Skeletal muscle tissue (tissue), 4 donors: Measurements from ENCODE around the gene PDS5B. TPM values are rescaled to one million over a fixed set of nuclear protein-coding genes. Genes with fewer than 3 reads are reported as not detected.
"Not testable (repeated sequence)": the region's sequence is repeated elsewhere in the genome, so short reads cannot be mapped to it uniquely, and the experiment has no call there.

Source experiments
- H3K27ac ChIP-seq: one replicate; pipeline ENCODE4 v1.7.0; 2013; ENCODE audit warnings: mild to moderate bottlenecking, low read depth, low read length, inconsistent platforms
- H3K27me3 ChIP-seq, 3 donors: one replicate each; pipeline ENCODE4 v1.7.0; 2013; ENCODE audit warnings: low read length in 3 of 3; ENCODE audit not compliant: control insufficient read depth in 3 of 3, insufficient read depth in 3 of 3
- H3K36me3 ChIP-seq, 3 donors: one replicate each; pipeline ENCODE4 v1.7.0; 2013; ENCODE audit warnings: low read length in 3 of 3; ENCODE audit not compliant: control insufficient read depth in 3 of 3, insufficient read depth in 3 of 3
- H3K4me1 ChIP-seq, 3 donors: one replicate each; pipeline ENCODE4 v1.7.0; 2013; ENCODE audit warnings: low read length in 3 of 3, mild to moderate bottlenecking in 3 of 3; ENCODE audit not compliant: control insufficient read depth in 3 of 3, insufficient read depth in 3 of 3
- H3K4me3 ChIP-seq, 3 donors: one replicate each; pipeline ENCODE4 v1.7.0; 2013; ENCODE audit warnings: low read length in 3 of 3
- H3K9ac ChIP-seq, 3 donors: one replicate each; pipeline ENCODE4 v1.7.0; 2013; ENCODE audit warnings: low read length in 3 of 3, mild to moderate bottlenecking in 3 of 3, moderate library complexity in 2 of 3, low read depth in 1 of 3
- H3K9me3 ChIP-seq, 3 donors: one replicate each; pipeline ENCODE4 v1.7.0; 2013; ENCODE audit warnings: low read length in 3 of 3; ENCODE audit not compliant: control insufficient read depth in 3 of 3
- total RNA-seq: library from RNA; depleted of rRNA; stranded (reverse); fragments of >200 nt; gene quantifications from one replicate; pipeline ENCODE4 v1.2.3, GENCODE V29; 2014
- donor health status: Osteomylitis.

Gene PDS5B
- total RNA-seq, 1 donor from 2014 or later = 58.5 TPM

DNA sequence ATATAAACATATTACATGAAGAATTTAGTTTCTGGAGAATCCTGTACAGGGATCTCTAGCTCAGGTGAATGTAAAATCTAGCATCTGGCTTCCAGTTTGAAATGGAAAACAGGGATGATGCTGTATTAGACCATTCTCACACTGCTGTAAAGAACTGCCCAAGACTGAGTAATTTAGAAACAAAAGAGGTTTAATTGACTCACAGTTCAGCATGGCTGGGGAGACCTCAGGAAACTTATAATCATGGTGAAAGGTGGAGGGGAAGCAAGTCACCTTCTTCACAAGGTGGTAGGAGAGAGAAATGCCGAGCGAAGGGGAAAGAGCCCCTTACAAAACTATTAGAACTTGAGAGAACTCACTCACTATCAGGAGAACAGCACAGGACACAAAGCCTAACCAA is 30.6 kb upstream of the PDS5B start:
- H3K36me3 ChIP-seq = no peaks in the 10 kb centered on the region
- no peaks in the 10 kb centered on the region for H3K27me3 ChIP-seq
- H3K9me3 ChIP-seq = no peaks in the 10 kb centered on the region
- H3K9ac ChIP-seq = no peak overlapping the region
- no peak overlapping the region for H3K27ac ChIP-seq
- no peaks in the 10 kb centered on the region for H3K4me1 ChIP-seq
- no peak overlapping the region for H3K4me3 ChIP-seq

DNA sequence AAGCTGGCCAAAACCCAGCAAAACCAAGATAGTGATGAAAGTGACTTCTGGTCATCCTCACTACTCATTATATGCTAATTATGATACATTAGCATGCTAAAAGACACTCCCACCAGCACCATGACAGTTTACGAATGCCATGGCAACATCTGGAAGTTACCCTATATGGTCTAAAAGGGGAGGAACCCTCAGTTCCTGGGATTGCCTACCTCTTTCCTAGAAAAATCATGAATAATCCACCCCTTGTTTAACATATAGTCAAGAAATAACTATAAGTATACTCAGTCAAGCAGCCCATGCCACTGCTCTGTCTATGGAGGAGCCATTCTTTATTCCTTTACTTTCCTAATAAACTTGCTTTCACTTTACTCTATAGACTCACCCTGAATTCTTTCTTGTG is 25.4 kb upstream of the PDS5B start:
- H3K4me1 ChIP-seq, H3K27me3 ChIP-seq, H3K27ac ChIP-seq, H3K9ac ChIP-seq, H3K9me3 ChIP-seq, H3K36me3 ChIP-seq, H3K4me3 ChIP-seq: not testable (repeated sequence)

DNA sequence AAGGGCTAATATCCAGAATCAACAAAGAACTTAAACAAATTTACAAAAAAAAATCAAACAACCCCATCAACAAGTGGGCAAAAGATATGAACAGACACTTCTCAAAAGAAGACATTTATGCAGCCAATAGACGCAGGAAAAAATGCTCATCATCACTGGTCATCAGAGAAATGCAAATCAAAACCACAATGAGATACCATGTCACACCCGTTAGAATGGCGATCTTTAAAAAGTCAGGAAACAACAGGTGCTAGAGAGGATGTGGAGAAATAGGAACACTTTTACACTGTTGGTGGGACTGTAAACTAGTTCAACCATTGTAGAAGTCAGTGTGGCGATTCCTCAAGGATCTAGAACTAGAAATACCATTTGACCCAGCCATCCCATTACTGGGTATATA is 10.6 kb upstream of the PDS5B start:
- H3K36me3 ChIP-seq, H3K4me3 ChIP-seq, H3K27ac ChIP-seq, H3K4me1 ChIP-seq, H3K9ac ChIP-seq, H3K27me3 ChIP-seq, H3K9me3 ChIP-seq: not testable (repeated sequence)

DNA sequence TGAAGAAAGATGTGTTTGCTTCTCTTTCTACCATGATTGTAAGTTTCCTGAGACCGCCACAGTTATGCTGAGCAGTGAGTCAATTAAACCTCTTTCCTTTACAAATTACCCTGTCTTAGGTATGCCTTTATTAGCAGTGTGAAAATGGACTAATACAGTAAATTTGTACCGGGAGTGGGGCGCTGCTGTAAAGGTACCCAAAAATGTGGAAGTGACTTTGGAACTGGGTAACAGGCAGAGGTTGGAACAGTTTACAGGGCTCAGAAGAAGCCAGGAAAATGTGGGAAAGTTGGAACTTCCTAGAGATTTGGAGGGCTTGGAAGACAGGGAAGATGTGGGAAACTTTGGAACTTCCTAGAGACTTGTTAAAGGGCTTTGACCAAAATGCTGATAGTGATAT is 9.2 kb upstream of the PDS5B start:
- Histone ChIP-seq H3K4me3 (no peak overlapping the region), H3K9me3 (no peaks in the 10 kb centered on the region), H3K4me1 (no peaks in the 10 kb centered on the region), H3K27ac (no peak overlapping the region), H3K9ac (no peak overlapping the region), H3K36me3 (no peaks in the 10 kb centered on the region), H3K27me3 (no peaks in the 10 kb centered on the region)

DNA sequence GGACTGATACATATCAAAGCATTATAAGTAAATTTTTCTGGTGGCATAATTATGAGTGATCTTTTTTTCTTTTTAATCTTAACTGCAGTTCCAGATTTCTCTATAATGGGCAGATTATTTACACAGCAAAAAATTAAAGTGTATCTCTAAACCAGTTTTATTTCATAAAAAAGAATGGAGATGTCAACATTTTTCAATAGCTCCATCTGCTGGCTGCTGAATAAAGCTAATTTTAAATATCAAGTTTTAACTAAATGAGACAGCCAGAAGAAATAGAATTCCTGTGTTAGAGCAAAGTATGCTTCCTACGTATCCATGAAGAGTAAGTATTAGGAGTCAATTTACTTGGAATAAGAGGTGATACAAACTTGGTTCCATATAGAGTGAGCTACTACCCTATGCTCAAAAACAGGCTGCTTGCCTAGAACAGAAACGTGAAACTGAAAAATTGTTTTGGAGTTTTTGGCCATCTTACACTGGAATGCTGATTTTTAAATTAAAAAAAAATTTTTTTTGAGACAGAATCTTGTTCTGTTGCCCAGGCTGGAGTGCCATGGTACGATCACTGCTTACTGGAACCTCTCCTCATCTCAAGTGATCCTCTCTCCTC is 5.0 kb upstream of the PDS5B start:
- Histone ChIP-seq H3K36me3 (no peaks in the 10 kb centered on the region), H3K4me3 (no peak overlapping the region), H3K27me3 (no peaks in the 10 kb centered on the region), H3K9me3 (no peaks in the 10 kb centered on the region), H3K9ac (peak overlapping the region in 2 of 3 donors; percentile 25 to 33), H3K4me1 (peaks cover 3 to 5% (median 3%) of the 10 kb centered on the region in 3 donors), H3K27ac (no peak overlapping the region)

DNA sequence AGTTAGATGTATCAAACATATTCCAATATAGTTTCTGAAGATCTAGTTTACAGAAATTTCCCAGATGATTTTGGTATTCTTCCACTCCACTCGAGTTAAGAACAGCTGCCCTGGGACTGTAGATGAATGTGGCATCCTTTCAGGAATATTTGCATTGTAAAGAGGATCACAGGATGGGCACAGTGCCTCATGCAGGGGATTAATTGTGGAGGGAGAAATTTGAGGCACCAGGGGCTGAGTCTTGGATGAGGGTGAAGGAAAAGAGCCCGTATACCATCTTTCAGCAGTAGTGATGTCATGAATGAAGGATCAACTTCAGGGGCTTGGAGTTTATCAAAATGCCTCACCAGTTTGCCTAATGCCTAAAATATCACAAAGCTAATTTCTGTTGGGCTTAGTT is 4.0 kb upstream of the PDS5B start:
- no peaks in the 10 kb centered on the region for H3K36me3 ChIP-seq
- no peaks in the 10 kb centered on the region for H3K9me3 ChIP-seq
- no peaks in the 10 kb centered on the region for H3K27me3 ChIP-seq
- peaks cover 3 to 5% (median 3%) of the 10 kb centered on the region in 3 donors for H3K4me1 ChIP-seq
- no peak overlapping the region for H3K9ac ChIP-seq
- H3K27ac ChIP-seq = no peak overlapping the region
- no peak overlapping the region for H3K4me3 ChIP-seq

DNA sequence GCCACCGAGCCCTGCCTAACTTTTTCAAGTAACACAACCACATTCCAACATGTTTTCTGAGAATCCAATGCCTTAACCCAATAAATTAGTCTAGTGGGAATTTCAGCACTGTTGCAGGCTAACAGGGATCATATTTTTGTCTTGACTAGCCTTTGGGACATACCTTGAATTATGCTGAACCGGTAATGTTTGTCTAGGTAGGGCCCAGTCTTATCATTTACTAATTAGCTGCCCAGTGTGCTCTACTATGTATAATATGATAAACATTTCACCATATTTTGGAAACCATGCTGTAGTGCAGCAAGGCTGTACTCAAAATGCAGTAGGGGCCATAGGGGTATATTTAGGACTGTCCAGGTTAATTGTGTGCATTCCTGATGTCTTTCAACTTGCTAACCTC is 3.3 kb upstream of the PDS5B start:
- H3K27ac ChIP-seq = no peak overlapping the region
- H3K4me3 ChIP-seq = no peak overlapping the region
- H3K36me3 ChIP-seq = no peaks in the 10 kb centered on the region
- no peak overlapping the region for H3K9ac ChIP-seq
- H3K27me3 ChIP-seq = no peaks in the 10 kb centered on the region
- peaks cover 3 to 7% (median 5%) of the 10 kb centered on the region in 3 donors for H3K4me1 ChIP-seq
- no peaks in the 10 kb centered on the region for H3K9me3 ChIP-seq

DNA sequence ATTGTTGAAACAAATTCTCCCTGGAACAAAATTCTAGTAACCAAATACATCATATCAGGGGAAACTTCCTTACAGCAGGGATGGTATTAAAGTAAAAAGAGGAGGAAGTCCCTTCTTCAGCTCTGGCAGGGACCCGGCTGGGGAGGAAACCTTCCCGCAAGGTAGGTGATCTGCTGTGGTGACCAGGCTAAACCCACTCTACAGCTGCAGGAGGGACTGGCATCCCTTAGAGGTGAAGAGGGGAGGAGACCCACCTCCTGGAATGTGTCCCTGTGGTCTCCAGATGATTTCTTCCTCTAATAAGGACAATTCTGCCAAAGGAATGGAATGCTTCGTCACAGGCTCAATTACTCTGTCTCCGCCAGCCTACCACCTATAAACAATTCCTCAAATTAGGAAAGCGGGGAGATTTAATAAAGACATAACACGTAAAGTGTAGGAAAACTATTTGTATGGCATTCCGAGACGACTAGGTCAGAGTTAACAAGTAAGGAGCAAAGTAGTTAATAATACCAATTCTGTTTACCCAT is 637 bp upstream of the PDS5B start:
- H3K4me3 ChIP-seq = peak overlapping the region; percentile 72 to 79 (median 78)
- H3K9ac ChIP-seq = peak overlapping the region; percentile 79 to 90 (median 82)
- peaks cover 9 to 26% (median 16%) of the 10 kb centered on the region in 3 donors for H3K4me1 ChIP-seq
- H3K36me3 ChIP-seq = no peaks in the 10 kb centered on the region
- no peaks in the 10 kb centered on the region for H3K27me3 ChIP-seq
- H3K9me3 ChIP-seq = no peaks in the 10 kb centered on the region
- H3K27ac ChIP-seq = peak overlapping the region; percentile 84

DNA sequence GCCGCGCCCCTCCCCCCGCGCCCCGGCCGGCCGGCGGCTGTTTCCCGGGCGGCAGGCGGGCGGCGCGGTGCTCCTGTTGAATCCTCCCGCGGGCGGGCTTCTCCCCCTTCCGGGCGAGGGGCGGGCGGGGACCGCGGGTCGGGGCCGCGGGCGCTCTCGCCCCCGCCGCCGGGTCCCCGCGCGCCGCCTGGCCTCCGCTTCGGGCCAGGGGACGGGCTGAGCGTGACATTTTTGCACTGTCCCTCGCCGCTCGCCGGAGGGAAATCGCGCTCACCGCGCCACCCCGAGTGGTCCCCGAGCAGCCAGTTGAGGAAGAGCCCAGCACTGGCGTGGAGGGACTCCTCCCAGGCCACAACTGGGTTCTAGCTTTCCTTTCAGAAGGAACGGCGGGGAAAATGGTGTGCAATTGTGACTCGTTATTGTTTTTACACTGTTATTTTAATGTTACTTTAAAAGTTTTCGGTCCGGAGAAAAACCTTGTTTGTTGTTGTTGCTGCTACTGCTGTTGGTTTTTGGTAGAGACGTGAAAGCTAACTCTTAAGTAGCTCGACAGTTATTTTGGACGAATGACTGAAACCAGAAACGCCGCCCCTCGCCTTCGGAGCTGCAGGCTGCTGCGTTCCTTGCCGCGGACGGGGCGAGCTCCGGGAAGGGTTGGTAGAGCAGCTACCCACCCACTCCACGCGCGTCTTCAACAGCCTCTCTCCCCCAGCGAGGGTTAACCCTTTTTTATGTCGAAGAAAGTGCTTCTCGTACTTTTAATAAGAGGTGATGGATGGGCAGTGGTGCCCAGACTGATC is 959 bp downstream of the PDS5B start:
- Histone ChIP-seq H3K4me3 (peak overlapping the region; percentile 89 to 97 (median 94)), H3K9ac (peak overlapping the region; percentile 83 to 89 (median 88)), H3K9me3 (no peaks in the 10 kb centered on the region), H3K27me3 (no peaks in the 10 kb centered on the region), H3K36me3 (no peaks in the 10 kb centered on the region), H3K27ac (peak overlapping the region; percentile 89), H3K4me1 (peaks cover 9 to 26% (median 19%) of the 10 kb centered on the region in 3 donors)

DNA sequence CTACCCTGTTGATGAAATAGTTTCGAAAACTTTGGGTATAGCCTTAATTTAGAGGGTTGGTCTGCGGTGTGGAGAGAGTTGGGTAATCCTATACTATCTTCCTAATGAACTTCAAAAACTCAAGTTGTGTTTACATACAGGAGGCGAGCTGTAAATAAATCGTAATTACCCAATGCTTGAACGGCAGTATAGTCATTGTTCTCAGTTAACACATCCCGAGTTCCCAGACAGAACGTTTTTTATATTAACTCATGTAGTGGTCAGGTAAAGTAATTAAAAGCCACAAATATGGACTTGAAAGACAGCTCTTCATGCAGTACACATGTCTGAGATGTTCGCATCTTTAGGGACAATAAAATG is 1.5 kb downstream of the PDS5B start:
- Histone ChIP-seq H3K4me1 (peaks cover 9 to 26% (median 19%) of the 10 kb centered on the region in 3 donors), H3K36me3 (no peaks in the 10 kb centered on the region), H3K27ac (peak overlapping the region; percentile 89), H3K9me3 (no peaks in the 10 kb centered on the region), H3K9ac (peak overlapping the region; percentile 83 to 89 (median 88)), H3K4me3 (peak overlapping the region; percentile 89 to 97 (median 94)), H3K27me3 (no peaks in the 10 kb centered on the region)
